NCI-H748 treated with DMSO at 0.1 percent for 48 hours (cell line): ENCODE results near the gene GNRH2.
"Not testable (repeated sequence)": the region's sequence is repeated elsewhere in the genome, so short reads cannot be mapped to it uniquely, and the experiment has no call there.

Experiments
- DNase-seq: peaks from one replicate; lab custom pipeline; 2025; lab: John Stamatoyannopoulos, UW

Gene GNRH2

DNA sequence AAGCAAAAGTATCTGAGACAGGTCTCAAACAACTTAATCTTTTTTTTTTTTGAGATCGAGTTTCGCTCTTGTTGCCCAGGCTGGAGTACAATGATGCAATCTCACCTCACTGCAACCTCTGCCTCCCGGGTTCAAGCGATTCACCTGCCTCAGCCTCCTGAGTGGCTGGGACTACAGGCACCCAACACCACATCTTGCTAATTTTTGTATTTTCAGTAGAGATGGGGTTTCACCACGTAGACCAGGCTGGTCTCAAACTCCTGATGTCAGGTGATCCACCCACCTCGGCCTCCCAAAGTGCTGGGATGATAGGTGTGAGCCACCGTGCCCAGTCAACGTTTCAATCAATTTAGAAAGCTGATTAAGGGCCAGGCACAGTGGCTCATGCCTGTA, 29.8 kb downstream of the GNRH2 start:
- not testable (repeated sequence) for DNase-seq

DNA sequence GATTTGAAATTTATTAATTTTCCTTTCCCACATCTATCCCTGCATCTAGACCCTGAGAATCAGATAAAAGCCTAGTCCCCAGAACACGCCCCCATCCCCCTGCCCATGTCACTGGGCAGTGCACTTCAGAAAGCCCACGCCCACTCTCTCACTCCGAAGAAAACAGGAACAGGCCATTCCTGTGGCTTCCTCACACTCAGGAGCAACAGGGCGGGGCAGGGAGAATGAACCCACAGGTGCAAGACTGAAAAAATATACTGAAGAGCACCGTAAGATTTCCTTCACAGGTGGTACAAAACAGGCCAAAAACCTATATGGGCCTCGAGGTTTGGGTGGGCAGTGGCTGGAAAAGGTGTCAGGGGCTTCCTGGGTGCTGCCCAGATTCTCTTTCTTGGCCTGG, 31.4 kb downstream of the GNRH2 start:
- DNase-seq, result no peak

DNA sequence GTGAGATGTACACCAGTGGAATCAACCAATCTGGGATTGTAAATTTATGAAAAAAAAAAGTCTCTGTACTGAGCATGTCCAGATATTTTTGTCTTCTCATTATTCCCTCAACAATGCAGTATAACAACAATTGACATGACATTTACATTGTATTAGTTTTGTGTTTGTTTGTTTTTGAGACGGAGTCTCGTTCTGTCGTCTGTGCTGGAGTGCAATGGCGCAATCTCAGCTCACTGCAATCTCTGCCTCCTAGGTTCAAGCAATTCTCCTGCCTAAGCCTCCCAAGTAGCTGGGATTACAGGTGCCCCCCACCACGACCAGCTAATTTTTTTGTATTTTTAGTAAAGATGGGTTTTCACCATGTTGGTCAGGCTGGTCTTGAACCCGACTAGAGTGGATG, 31.9 kb downstream of the GNRH2 start:
- DNase-seq, result not testable (repeated sequence)

DNA sequence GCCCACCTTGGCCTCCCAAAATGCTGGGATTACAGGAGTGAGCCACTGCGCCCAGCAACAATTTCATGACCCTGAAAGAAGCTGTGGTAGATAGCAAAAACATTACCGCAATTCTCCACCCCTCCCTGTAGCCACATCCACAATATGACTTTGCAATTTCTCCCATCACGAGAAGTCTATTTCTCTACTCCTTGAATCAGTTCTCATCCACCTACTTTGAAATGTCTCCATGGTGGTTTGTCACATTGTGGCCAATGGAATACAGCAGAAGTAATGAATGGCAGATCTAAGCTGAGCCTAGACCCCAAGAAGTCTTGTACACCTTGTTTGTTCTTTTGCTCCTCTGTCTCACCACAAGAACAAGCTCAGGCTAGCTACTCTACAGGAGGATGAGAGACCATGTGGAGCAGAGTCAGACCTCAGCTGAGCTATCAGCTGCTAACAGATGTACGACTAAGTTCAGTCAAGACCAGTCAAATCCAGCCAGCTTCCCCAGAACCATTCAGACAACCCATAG, 34.3 kb downstream of the GNRH2 start:
- no peak for DNase-seq

DNA sequence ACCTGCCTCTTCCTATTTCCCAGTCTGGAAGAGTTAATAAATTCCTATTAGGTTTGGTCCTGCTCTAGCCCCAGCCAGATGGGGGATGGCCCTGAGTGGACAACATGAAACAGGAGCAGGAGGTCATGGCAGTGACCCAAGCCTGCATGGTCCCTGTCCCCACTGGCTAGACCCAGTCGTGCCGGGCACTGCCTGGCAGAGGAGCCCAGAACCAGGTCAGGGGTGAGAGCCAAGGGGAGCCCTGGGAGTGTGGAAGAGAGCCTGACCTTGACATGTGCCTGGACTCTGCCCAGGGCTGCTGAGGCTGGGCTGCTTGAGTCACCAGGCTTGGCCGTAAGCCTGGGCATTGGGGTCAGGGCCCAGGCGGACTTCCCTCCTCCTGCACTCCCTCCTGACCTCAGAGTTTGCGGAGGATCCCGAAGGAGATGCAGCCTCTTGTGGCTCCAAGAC, 37.5 kb downstream of the GNRH2 start:
- no peak for DNase-seq

DNA sequence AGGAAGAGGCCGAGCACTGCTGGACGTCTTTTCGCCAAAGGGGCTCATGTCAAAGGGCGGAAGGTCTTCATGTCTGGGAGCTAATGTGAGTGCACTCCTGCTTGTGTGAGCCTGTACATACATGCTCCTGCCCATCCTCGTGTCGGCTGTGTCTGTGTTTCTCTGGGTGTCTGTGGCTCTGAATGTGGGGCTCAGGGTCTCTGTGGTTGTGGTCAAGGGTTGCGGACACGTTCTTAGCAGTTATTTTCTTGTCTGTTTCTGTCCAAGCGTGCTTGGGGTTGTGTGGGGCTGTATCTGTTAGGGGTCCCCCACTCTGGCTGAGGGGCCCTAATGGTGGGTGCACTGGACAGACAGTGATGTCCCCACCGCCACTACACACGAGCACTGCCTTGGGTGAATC, 38.2 kb downstream of the GNRH2 start:
- DNase-seq, result no peak

DNA sequence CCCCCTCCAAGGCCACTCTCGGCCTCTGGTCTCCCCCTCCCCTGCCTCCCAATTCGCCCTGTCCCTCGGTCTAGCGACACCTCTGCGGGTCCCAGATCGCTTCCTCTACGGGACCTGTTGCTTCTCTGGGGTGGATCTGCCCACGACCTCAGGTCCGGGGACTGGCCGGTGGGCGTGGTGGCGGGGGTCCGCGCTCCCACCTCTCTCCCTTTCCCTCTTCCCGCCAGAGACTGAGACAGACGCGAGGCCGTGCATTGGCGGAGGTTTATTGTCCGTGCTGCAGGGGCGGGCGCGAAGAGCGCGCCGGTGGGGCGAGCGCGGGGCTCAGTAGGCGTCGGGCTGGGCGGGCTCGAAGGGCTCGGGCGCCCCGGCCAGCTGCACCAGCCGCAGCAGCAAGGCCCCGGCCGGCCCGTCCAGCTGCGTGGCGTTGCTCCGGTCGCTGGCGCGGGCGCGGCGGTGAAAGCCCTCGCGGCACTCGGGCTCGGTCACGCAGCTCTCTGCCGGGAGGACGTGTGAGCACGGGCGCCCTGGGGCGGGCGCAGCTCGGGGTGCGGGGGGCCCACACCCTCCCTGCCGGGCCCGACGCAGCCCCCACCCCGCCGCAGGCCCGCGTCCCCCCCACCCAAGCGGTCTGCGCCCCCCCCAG, 39.0 kb downstream of the GNRH2 start:
- DNase-seq, result no peak

DNA sequence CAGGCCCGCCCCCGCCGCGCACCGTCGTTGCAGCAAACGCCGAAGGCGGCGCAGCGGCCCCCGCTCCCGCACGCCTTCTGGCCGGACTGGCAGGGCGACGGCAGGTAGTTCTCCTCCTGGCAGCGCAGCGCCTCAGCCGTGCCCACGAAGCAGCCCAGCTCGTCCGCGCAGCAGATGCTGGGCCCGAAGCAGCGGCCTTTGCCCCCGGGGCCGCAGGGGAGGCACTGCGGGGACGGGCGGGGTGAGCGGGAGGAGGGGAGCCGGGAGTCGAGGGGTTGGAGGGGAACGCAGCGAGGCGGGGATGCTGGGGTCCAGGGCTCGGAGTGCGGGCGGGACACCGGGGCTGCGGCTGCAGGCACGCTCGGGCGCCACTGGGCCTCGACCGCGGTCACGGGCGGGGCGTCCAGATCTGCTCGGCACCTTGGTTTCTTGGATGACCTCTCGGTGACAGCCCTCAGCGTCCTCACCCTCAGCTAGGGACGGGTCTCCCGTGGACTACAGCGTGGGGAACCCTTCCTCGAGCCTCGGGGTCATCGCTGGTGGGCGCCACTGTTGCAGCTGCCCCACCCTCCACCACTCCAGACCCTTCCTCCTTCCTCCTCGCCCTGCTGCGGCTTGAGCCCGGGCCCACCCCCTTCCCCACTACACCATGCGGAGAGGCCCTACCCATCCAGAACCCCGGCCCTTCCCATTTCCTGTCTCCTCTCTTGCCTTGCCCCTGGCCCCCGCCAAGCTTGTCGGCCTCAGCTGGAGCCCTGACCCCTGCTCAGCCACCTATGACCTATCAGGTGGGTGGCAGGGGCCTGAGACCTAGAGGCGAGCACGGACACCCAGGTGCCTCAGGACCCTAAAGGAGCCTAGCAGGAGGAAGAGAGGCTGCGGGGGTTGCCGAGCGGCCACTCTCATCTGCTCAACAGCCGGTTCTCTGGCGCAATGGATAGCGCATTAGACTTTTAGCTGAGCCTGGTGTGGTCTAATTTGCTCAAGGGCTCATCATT, 39.8 kb downstream of the GNRH2 start:
- no peak for DNase-seq

DNA sequence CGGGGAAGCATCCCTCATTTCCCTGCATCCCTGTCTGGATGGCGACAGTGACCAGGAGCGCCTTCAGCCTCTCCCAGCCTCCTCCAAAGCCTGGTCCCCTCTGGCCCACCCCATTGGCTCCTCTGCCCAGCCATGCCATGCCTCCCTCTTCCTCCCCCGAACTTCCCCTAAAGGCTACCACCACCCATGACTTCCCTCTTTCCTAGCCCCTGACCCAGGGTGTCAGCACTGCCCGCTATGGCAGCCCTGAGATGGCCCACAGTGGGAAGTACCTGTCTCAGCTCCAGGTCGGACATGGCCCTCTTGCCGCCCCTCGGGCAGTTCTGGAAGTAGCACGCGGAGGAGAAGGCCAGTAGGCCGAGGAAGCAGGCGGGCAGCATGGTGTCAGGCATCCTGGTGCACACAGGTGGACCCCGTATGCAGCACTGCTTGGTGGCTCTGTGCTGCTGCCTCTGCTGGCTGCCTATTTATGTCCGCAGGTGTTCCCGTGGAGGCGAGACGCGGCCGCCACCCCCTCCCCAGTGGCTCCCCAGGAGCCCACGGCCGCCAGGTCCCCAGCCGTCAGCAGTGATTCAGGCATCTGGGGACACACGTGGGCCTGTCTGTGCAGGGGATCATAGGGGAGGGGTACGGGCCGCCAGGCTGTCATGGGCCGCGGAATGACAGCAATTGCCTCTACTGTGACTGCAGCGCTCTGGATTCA, 41.0 kb downstream of the GNRH2 start, which contains the start of gene AVP:
Gene AVP (minus strand): TSS at position 442 of the 703 bp plus-strand sequence. CDS start 50 bp downstream, at position 392.
- no peak for DNase-seq

DNA sequence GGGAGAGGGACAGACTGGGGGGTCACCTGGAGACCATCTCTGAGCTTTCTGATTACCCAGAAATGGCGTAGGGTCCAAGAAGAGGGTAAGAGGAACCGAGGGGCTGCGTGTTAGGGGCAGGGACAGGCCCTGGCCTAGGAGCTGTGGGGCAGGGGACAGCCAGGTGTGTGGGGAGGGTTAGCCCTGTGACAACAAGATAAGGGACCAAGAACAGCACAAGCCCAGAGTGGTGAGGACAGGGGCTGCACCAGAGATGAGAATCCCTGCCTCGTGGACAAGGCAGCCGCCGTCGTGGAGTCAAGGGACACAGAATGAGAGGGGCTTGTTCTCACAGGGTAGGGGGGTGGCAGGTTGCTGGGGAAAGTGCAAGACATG, 41.6 kb downstream of the GNRH2 start:
- DNase-seq, result no peak

DNA sequence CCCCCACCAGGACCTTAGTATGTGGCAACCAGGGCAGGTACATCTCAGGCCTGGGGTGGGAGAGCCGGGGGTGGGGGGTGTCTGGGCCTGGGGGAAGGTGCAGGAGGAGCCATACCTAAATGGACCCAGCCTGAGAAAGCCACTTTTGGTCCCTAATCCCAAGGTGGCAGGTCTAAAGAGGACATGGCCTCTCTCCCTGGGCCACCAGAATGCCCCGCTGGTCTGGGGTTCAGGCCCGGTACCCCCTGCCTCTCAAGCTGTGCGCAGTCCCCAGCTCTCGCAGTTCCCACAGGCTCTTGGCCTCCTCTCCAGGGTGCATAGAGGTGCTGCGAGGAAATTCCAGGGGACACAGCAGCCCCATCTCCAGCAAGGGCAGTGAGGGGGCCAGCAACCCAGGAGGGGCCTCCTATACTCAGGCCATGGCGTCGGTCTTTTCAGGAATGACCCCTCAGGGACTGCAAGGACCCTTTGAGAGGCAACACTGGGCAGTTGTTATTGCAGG, 42.2 kb downstream of the GNRH2 start:
- no peak for DNase-seq

DNA sequence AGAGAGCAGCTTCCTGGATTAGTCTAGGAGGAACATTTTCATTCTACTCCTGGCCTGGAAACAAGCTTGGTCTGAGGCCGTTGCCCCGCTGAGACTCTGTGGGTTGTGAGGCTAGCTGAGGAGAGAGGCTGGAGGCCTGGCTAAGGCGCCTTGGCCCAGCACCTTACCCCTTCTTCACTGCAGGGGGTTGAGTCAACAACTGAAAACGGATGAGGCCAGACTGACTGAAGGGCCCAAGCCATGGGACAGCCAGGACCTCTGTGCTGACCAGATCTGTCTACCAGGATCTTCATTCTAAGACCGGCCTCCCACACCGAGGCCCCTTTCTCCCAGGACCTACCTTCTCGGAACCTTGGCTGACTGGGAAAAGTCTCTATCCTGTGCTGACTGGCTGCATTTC, 44.6 kb downstream of the GNRH2 start:
- DNase-seq, result no peak

DNA sequence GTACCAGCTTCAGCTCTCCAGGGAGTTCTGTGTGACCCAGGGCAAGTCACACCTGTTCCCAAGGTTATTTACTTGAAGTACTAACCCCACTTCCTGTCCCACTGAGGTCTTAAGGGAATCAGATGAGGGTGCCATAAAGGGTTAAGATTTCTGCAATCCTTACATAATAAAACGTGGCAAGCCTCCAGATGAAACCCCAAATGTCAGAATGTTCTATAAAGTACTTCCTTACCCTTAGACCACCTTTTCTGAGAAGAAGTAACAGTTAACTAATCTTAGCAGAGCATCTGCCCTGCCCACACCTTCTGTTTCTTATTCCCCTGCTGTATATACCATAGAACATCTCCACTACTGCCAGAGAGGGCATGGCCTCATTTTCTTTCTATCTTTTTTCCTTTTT, 47.1 kb downstream of the GNRH2 start:
- DNase-seq, result no peak

DNA sequence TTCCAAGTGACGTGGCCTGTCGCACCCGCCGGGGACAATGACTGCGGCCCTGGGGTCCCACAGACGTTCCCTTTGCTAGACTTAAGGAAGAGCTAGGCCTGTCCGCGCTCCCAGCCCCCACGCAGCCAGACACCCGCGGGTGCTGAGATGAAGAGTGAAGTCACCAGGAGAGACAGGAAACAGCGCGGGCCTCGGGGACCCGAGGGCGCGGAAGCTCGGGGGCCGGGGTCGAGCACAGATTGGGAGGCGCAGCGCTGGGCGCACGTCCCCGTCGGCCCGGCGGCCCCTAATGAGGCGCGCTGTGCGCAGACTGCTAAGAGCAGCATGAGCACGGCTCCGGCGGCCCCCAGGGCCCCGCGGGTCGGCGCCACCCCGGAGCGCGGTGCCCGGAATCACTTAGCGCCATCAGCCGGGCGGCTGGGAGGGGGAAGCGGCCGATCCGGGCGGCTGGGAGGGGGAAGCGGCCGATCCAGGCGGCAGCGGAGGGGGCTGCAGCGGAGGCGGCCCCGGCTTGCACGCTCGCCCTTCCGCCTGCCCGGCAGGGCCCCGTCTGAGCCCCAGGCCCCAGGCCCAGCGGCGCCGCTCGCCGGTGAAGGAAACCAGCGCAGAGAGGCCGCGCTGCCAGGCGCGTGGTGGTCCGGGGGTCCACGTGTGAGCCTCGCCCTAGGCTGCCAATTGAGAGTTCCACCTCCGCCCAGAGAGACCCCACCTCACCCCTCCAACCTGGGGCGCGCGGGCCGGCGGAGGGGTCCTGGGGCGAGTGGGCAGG, 49.4 kb downstream of the GNRH2 start:
- no peak for DNase-seq

DNA sequence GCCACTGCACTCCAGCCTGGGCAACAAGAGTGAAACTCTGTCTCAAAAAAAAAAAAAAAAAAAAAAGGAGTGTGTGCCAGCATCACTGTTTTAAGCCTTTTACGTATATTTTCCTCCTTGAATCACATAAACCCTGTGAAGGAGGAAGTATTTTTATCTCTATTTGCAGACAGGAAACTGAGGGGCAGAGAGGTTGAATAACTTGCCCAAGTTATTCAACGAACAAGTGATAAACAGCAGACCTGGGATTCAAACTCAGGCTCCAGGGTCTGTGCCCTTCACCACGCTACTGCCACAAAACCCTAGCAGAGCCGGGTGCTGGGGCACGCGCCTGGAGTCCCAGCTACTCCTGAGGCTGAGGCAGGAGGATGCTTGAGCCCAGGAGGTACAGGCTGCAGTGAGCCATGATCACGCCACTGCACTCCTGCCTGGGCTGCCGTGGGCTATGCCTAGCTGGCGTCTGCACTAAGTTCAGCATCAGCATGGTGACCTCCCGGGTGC, 50.5 kb downstream of the GNRH2 start:
- no peak for DNase-seq

DNA sequence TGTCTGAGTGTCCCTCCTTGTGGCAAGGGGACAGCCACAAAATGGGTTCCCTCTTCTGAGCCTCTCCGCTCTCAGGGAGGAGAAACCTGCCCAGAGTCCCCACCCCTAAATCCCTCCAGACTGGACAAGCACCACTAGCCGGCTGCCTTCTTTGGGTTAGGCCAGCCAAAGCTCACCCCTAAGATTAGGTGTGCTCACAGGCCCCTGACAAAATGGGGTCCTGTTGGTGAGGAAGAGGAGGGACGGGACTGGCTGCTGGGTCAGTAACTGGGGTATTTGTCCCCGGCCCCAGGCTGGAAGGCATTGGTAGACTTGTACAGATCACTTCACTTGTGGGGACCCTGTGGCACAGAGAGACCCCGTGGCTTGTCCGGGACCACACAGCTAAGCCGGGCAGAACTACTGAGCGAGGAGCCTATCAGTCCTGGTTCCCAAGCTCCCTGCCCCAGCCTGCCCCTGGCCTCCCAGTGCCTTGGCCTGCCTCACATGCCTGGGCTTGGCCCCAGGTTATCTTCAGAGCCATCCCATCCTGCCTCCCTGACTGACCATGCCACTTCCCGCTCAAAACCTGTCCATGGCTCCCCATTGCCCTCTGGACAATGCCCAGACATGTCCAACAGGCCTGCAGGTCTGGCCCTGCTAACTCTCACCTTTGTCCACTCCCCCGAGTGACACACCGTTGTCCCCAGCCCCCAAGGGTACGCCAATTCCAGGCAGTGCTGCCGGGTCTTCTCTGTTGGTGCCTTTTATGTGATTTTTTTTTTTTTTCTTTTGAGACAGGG, 51.6 kb downstream of the GNRH2 start:
- DNase-seq, result no peak
